GM19193 (cell line): Measurements from ENCODE around the gene AFP.

ENCODE experiments used
- POLR2A ChIP-seq: IDR thresholded peaks from 4 replicates; pipeline ENCODE4 v1.6.1; 2011; ENCODE audit not compliant: insufficient read depth, insufficient read length; ENCODE audit errors: extremely low read depth

Gene AFP

DNA sequence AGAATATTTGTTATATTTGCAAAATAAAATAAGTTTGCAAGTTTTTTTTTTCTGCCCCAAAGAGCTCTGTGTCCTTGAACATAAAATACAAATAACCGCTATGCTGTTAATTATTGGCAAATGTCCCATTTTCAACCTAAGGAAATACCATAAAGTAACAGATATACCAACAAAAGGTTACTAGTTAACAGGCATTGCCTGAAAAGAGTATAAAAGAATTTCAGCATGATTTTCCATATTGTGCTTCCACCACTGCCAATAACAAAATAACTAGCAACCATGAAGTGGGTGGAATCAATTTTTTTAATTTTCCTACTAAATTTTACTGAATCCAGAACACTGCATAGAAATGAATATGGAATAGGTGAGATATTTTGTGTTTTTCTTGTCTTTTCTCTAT is at the start of gene AFP:
Gene AFP (plus strand): TSS at position 238 of the 400 bp plus-strand sequence. CDS start 42 bp downstream, at position 280.
- no peak for TF ChIP-seq POLR2A

DNA sequence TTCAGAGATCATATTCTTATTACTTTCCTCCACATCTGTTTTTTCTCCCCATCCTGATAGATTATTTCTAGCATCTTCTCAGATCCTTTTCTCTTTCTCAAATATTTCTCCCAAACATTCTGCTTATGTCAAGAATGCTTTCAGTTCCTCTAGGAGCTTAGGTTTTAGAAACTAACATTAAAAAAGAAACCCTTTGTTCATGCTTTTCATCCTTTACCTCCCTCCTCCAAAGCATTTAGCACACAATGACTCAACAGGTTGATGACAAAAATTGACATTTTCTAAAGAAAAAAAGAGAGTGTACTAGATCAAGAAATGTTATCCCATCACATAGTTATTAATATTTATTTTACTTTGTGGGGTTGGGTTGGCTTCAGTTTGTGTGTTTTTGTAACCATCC is 48.5 kb upstream of the AFP start:
- no peak for TF ChIP-seq POLR2A

DNA sequence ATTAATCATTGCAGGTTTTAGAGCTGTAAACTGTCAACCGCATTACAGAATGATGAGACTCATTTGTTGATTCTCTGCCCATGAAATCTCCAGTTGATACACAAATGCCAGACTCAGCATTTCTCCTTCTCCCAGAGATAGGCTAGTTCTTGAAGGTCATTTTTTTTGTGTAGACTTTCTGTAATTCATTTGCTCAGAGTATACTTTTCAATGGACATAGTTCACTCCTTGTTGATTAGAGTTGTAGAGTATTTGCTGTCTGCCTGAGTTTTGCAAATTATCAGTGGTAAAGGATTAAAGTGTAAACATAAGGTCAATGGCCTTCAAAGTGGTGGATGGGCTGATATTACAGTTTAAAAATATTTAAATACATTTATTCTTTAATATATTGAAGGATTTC is 47.1 kb upstream of the AFP start:
- TF ChIP-seq POLR2A, result no peak

DNA sequence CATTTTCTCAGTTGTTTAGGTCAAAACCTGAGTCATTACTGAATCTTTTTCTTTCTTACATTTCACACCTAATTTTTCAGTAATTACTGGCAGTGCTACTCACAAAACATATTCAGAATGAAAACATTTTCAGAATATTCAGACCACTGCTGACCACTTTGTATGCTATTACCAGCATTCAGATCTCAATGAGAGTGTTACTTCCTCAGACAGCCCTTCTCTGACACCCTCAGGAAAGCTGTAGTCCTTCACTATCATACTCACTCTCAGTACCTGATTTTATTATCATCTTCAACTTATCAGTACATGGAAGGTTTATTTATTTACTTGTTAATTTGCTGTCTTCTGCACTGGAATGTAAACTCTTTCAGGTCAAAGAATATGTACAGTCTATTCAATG is 44.2 kb upstream of the AFP start:
- no peak for TF ChIP-seq POLR2A

DNA sequence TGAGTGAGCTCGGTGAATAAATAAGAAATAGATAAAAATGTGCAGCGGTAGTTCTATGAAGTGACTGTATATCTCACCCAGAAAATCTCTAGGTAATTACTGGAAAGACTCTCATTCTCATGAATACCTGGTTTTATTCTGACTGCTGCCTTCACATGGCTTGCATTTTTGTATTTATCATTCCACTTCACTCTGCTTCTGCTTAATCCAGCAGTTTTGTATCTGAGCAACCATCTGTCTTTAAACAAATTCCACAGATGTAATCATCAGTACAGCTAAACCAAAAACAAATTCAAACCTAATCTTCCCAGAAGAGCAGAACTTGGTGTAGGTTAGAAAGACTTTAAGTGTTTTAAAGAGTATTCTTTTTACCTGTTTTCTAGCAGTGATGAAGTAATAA is 43.1 kb upstream of the AFP start:
- no peak for TF ChIP-seq POLR2A

DNA sequence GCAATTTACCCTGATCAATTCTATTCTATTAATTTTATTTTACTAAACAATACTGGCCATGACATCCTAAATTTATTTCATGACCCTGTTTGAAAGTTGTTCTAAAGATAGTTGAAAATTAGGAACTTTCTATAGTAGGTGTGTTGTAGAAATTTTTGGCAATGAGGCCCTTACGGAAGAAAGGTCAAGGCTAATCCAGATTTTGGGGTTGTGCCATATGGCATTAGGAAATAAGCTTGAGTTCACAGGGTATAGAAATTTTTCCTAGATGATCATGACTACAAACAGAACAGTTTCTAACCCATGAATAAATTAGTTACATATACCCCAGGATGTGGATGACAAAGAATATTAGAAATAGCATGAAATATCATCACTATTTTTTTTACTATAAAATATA is 39.7 kb upstream of the AFP start:
- no peak for TF ChIP-seq POLR2A

DNA sequence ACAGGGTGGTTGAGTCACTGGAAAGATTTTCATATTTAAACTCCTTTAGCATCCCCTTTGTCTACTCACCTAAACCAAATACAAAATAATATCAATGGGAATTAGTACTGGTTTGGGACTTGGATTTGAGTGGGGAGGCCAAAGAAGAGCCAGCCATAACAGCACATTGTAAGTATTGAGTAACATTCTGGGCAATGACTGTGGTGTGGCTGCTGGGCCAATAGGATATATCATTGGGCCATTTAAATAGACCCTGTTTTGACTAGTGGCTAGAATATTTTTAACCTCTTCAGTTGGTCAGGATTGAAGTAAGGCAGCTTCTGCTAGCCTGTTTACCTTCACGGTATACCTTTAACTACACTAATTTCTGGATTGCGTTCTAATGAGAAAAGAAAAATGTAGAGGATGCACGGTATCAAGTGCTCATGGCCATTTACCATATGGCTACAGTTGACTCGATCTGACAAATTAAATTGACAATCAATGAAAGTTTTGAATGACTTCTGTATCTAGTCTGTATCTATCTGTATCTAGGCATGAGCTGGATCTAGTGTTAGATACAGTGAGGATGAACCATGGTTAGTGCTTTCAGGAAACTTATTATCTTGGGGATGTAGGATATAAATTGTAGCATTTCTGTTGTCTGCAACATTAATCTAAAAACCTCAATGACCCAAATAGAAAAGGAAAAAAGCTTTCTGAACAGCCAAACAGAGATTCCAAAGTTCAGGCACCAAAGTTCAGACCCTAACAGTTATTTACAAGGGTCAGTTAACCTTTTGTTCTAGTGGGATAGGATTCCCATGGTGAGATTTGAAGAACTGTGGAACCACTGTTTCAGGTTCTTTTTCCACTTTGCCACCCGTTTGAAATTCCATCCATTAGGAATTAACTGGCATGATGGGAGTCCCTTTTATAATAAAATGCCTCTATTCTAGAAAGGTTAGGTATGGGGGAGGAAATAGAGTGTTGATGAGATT is 38.7 kb upstream of the AFP start:
- no peak for TF ChIP-seq POLR2A

DNA sequence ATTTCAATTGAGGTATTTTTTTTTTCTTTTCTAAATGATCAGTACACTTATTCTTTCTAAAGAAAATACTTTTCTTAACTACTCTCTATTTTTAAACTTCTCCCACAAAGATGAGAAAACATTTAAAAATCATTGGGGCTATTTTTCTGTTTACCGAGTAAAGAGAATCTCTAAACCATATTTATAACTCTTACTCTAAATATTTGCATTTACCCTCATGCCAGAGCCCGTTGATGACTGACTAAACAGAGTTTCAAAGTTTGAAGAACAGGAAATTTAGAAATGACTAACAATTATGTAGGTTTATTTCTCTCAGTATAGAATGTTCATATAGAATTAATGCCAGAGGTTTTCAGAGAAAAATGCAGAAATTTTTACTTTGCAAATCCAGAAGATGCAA is 34.6 kb upstream of the AFP start:
- TF ChIP-seq POLR2A, result no peak

DNA sequence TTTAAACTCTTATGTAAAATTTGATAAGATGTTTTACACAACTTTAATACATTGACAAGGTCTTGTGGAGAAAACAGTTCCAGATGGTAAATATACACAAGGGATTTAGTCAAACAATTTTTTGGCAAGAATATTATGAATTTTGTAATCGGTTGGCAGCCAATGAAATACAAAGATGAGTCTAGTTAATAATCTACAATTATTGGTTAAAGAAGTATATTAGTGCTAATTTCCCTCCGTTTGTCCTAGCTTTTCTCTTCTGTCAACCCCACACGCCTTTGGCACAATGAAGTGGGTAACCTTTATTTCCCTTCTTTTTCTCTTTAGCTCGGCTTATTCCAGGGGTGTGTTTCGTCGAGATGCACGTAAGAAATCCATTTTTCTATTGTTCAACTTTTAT is 32.0 kb upstream of the AFP start, which contains the start of gene ALB:
Gene ALB (plus strand): TSS at position 246 of the 400 bp plus-strand sequence. CDS start 41 bp downstream, at position 287.
- no peak for TF ChIP-seq POLR2A

DNA sequence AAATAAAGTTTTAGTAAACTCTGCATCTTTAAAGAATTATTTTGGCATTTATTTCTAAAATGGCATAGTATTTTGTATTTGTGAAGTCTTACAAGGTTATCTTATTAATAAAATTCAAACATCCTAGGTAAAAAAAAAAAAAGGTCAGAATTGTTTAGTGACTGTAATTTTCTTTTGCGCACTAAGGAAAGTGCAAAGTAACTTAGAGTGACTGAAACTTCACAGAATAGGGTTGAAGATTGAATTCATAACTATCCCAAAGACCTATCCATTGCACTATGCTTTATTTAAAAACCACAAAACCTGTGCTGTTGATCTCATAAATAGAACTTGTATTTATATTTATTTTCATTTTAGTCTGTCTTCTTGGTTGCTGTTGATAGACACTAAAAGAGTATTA is 31.6 kb upstream of the AFP start:
- no peak for TF ChIP-seq POLR2A

DNA sequence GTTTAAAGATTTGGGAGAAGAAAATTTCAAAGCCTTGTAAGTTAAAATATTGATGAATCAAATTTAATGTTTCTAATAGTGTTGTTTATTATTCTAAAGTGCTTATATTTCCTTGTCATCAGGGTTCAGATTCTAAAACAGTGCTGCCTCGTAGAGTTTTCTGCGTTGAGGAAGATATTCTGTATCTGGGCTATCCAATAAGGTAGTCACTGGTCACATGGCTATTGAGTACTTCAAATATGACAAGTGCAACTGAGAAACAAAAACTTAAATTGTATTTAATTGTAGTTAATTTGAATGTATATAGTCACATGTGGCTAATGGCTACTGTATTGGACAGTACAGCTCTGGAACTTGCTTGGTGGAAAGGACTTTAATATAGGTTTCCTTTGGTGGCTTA is 30.9 kb upstream of the AFP start:
- no peak for TF ChIP-seq POLR2A

DNA sequence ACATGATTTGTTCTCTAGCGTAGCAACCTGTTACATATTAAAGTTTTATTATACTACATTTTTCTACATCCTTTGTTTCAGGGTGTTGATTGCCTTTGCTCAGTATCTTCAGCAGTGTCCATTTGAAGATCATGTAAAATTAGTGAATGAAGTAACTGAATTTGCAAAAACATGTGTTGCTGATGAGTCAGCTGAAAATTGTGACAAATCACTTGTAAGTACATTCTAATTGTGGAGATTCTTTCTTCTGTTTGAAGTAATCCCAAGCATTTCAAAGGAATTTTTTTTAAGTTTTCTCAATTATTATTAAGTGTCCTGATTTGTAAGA is 29.5 kb upstream of the AFP start:
- no peak for TF ChIP-seq POLR2A

DNA sequence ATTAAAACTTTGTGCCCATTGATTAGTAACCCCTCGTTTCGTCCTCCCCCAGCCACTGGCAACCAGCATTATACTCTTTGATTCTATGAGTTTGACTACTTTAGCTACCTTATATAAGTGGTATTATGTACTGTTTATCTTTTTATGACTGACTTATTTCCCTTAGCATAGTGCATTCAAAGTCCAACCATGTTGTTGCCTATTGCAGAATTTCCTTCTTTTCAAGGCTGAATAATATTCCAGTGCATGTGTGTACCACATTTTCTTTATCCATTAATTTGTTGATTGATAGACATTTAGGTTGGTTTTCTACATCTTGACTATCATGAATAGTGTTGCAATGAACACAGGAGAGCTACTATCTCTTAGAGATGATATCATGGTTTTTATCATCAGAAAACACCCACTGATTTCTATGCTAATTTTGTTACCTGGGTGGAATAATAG is 28.8 kb upstream of the AFP start:
- TF ChIP-seq POLR2A, result no peak

DNA sequence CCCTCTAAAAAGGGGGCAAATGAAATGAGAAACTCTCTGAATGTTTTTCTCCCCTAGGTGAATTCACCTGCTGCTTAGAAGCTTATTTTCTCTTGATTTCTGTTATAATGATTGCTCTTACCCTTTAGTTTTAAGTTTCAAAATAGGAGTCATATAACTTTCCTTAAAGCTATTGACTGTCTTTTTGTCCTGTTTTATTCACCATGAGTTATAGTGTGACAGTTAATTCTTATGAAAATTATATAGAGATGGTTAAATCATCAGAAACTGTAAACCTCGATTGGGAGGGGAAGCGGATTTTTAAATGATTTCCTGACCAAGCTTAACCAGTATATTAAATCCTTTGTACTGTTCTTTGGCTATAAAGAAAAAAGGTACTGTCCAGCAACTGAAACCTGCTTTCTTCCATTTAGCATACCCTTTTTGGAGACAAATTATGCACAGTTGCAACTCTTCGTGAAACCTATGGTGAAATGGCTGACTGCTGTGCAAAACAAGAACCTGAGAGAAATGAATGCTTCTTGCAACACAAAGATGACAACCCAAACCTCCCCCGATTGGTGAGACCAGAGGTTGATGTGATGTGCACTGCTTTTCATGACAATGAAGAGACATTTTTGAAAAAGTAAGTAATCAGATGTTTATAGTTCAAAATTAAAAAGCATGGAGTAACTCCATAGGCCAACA is 27.7 kb upstream of the AFP start:
- no peak for TF ChIP-seq POLR2A

DNA sequence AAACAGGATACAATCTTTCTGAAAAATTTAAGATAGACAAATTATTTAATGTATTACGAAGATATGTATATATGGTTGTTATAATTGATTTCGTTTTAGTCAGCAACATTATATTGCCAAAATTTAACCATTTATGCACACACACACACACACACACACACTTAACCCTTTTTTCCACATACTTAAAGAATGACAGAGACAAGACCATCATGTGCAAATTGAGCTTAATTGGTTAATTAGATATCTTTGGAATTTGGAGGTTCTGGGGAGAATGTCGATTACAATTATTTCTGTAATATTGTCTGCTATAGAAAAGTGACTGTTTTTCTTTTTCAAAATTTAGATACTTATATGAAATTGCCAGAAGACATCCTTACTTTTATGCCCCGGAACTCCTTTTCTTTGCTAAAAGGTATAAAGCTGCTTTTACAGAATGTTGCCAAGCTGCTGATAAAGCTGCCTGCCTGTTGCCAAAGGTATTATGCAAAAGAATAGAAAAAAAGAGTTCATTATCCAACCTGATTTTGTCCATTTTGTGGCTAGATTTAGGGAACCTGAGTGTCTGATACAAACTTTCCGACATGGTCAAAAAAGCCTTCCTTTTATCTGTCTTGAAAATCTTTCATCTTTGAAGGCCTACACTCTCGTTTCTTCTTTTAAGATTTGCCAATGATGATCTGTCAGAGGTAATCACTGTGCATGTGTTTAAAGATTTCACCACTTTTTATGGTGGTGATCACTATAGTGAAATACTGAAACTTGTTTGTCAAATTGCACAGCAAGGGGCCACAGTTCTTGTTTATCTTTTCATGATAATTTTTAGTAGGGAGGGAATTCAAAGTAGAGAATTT is 26.8 kb upstream of the AFP start:
- no peak for TF ChIP-seq POLR2A
